A549 (cell line): ENCODE results near the gene SH3PXD2B. TPM values are rescaled to one million over a fixed set of nuclear protein-coding genes. Genes with fewer than 3 reads are reported as not detected.

Source experiments
- ATAC-seq, 2 experiments: fragments of 200-7000 bp in 1 of 2; fragments of >200 bp in 1 of 2; cut with Nextera tagmentation in 1 of 2; cut with Tn5 transposase in 1 of 2; 3 replicates each; pipeline versions ENCODE4 v1.8.0 to v1.9.1; 2018 to 2020; ENCODE audit warnings: mild to moderate bottlenecking in 1 of 2, moderate library complexity in 1 of 2
- CTCF ChIA-PET: fragments of 300-600 bp; sonication (Branson Sonifier 250); formaldehyde crosslinking; extraction: SDS; loops from one replicate; lab custom pipeline; 2021; ENCODE audit warnings: antibody characterized with exemption, inconsistent platforms; lab: Yijun Ruan, JAX
- POLR2A ChIA-PET: fragments of 350-600 bp; formaldehyde crosslinking; extraction: SDS; loops from one replicate; lab custom pipeline; 2021; ENCODE audit warnings: antibody characterized with exemption, inconsistent platforms; lab: Yijun Ruan, JAX
- DNase-seq, 2 experiments: peaks; one replicate each; pipeline versions ENCODE4 v3.0.0 to v3.0.0-alpha.2; 2011 to 2016; ENCODE audit warnings: low read depth in 1 of 2, low spot score in 1 of 2
- FAIRE-seq: peaks from 2 replicates; lab custom pipeline; 2011; peaks lifted over from hg19 to GRCh38; lab: Jason Lieb, UNC
- H3K27ac ChIP-seq, 2 experiments: fragments of >200 bp; sonication (Bioruptor Twin); formaldehyde crosslinking; 3 replicates each; pipeline ENCODE4 v1.5.1; 2016 to 2017
- H3K4me1 ChIP-seq: fragments of >200 bp; sonication (Bioruptor Twin); formaldehyde crosslinking; 3 replicates; pipeline ENCODE4 v1.6.1; 2016
- H3K4me2 ChIP-seq: fragments of >200 bp; sonication (Bioruptor Twin); formaldehyde crosslinking; 3 replicates; pipeline ENCODE4 v1.6.1; 2016
- H3K4me3 ChIP-seq: fragments of >200 bp; sonication (Bioruptor Twin); formaldehyde crosslinking; 3 replicates; pipeline ENCODE4 v1.5.1; 2016
- H3K9me3 ChIP-seq: fragments of >200 bp; sonication (Bioruptor Twin); formaldehyde crosslinking; 3 replicates; pipeline ENCODE4 v1.6.1; 2016
- BCL3 ChIP-seq: fragments of >200 bp; sonication (Bioruptor Twin); formaldehyde crosslinking; IDR thresholded peaks from 3 replicates; pipeline ENCODE4 v1.6.1; 2016
- CEBPB ChIP-seq, 2 experiments: fragments of >200 bp in 1 of 2; sonication (Bioruptor Twin) in 1 of 2; formaldehyde crosslinking in 1 of 2; IDR thresholded peaks; 2 replicates each; pipeline ENCODE4 v1.6.1; 2012 to 2016
- CHD4 ChIP-seq: fragments of 200-600 bp; sonication (generic); IDR thresholded peaks from 2 replicates; pipeline ENCODE4 v1.6.1; 2016; ENCODE audit warnings: antibody characterized with exemption, mild to moderate bottlenecking, borderline replicate concordance
- E2F6 ChIP-seq: IDR thresholded peaks from 2 replicates; pipeline ENCODE4 v1.6.1; 2012; ENCODE audit warnings: low read depth, borderline replicate concordance
- EHF ChIP-seq: fragments of 250-450 bp; sonication (Bioruptor Pico); IDR thresholded peaks from 2 replicates; pipeline ENCODE4 v1.5.0; 2020; ENCODE audit warnings: mild to moderate bottlenecking
- GATA3 ChIP-seq: IDR thresholded peaks from 2 replicates; pipeline ENCODE4 v1.6.1; 2012; ENCODE audit warnings: borderline replicate concordance
- HOXB5 ChIP-seq: fragments of 250-450 bp; sonication (Bioruptor Pico); IDR thresholded peaks from 2 replicates; pipeline ENCODE4 v1.5.0; 2020; ENCODE audit warnings: mild to moderate bottlenecking, moderate library complexity
- MAZ ChIP-seq: fragments of 150-350 bp; IDR thresholded peaks from 2 replicates; pipeline ENCODE4 v1.6.1; 2014; ENCODE audit warnings: antibody characterized with exemption, low read depth, low read length, borderline replicate concordance
- MYC ChIP-seq: IDR thresholded peaks from 2 replicates; pipeline ENCODE4 v1.6.1; 2012; ENCODE audit warnings: mild to moderate bottlenecking, inconsistent platforms, low read length, improper control_type of control experiment, borderline replicate concordance
- NPAS2 ChIP-seq: fragments of 250-450 bp; sonication (Bioruptor Pico); IDR thresholded peaks from 2 replicates; pipeline ENCODE4 v1.8.0; 2022; ENCODE audit warnings: mild to moderate bottlenecking, moderate library complexity, borderline replicate concordance
- NR3C1 ChIP-seq: fragments of >200 bp; sonication (Bioruptor Twin); formaldehyde crosslinking; IDR thresholded peaks from 3 replicates; pipeline ENCODE4 v1.6.1; 2017
- POLR2AphosphoS2 ChIP-seq: conservative IDR thresholded peaks from 2 replicates; pipeline ENCODE4 v1.6.1; 2012; ENCODE audit warnings: low read length, improper control_type of control experiment, inconsistent platforms
- REST ChIP-seq: fragments of 200-600 bp; sonication (generic); IDR thresholded peaks from 2 replicates; pipeline ENCODE4 v1.6.1; 2016; ENCODE audit warnings: antibody characterized with exemption, mild to moderate bottlenecking, moderate library complexity
- SREBF2 ChIP-seq: fragments of 450-650 bp; IDR thresholded peaks from 2 replicates; pipeline ENCODE4 v1.6.1; 2014; ENCODE audit warnings: mild to moderate bottlenecking, moderate library complexity
- ZNF302 ChIP-seq: fragments of 250-450 bp; sonication (Bioruptor Pico); IDR thresholded peaks from 2 replicates; pipeline ENCODE4 v1.9.0; 2021; ENCODE audit warnings: inconsistent platforms, mild to moderate bottlenecking, moderate library complexity
- ZSCAN20 ChIP-seq: fragments of 250-450 bp; sonication (Bioruptor Pico); IDR thresholded peaks from 2 replicates; pipeline ENCODE4 v1.8.0; 2022; ENCODE audit warnings: mild to moderate bottlenecking, moderate library complexity
- WGBS: methylation state at CpG from one replicate; pipeline ENCODE4 v1.1.6; 2017; ENCODE audit errors: missing lambda C conversion rate; 5-methylcytosine and 5-hydroxymethylcytosine counted together
- polyA plus RNA-seq, 4 experiments: library from polyadenylated mRNA; depleted of rRNA in 3 of 4; stranded (reverse); fragments of >200 nt; fragmentation: RNase III in 1 of 4; extraction: RNeasy Plus Mini Kit Qiagen cat#74134 plus additional on column Dnase treatment in 1 of 4; gene quantifications; 2 replicates in 3 of 4; 3 replicates in 1 of 4; pipeline ENCODE4 v1.2.3, GENCODE V29; 2011 to 2017

SH3PXD2B gene
- polyA plus RNA-seq, 2 of the 4 experiments (the other 2 are of a cell fraction) = 15.1 to 15.5 TPM

- H3K4me3 ChIP-seq = no peak overlapping the region
- DNase-seq = no peak
- ChIA-PET CTCF (interaction anchor here (0.7 to 4.3 kb wide), 3 partner anchors 8 to 26 kb away, joined by 3 to 32 read pairs (median 3); no protein-coding TSS in a partner anchor), POLR2A (no interaction called here)
- WGBS = 52% methylated on average over 3 of the region's 3 CpGs
- TF ChIP-seq CHD4 (no peak), ZSCAN20 (no peak), SREBF2 (peak; percentile 28; the same call in 1 of the 2 replicates), BCL3 (no peak), REST (no peak), HOXB5 (CRISPR knock-in tag) (no peak)
- peak; percentile 18 for FAIRE-seq
- ATAC-seq = peak; percentile 32 to 47; a peak in 1 of 6 replicates
- peaks cover 11% of the 10 kb centered on the region; the same call in 2 of the 3 replicates for H3K9me3 ChIP-seq
- H3K27ac ChIP-seq = no peak overlapping the region
- H3K4me1 ChIP-seq = no peaks in the 10 kb centered on the region
- no peak overlapping the region for H3K4me2 ChIP-seq
These were observed 150.6 kb downstream of the SH3PXD2B start for GRCh38 chr5:172303572-172304335.

- H3K4me1 ChIP-seq = no peaks in the 10 kb centered on the region
- POLR2A ChIA-PET = interaction anchor here (0.7 kb wide), 1 partner anchor 20 kb away, joined by 3 read pairs; the partner anchor contains the start of gene UBTD2
- 71% methylated on average over 5 of the region's 5 CpGs for WGBS
- H3K4me3 ChIP-seq = no peak overlapping the region
- H3K4me2 ChIP-seq = no peak overlapping the region
- TF ChIP-seq GATA3 = no peak
- no peak for TF ChIP-seq BCL3
- no peak for TF ChIP-seq POLR2AphosphoS2
- no peak for TF ChIP-seq E2F6
- TF ChIP-seq EHF (CRISPR knock-in tag) = no peak
- TF ChIP-seq CEBPB (IDR thresholded peaks at IDR 0.05) = no peak
- TF ChIP-seq CHD4 = no peak
- no peak for TF ChIP-seq MAZ
- no peak for TF ChIP-seq ZSCAN20
- no peak for TF ChIP-seq MYC
- TF ChIP-seq ZNF302 (CRISPR knock-in tag) = no peak
- no peak for TF ChIP-seq NPAS2
- no peak for TF ChIP-seq NR3C1
- ATAC-seq = 0 out of 6 replicates have a peak, but pooled peaks of 1 of the 2 experiments have one; percentile 50
- FAIRE-seq = no peak
- H3K9me3 ChIP-seq = peaks cover 11% of the 10 kb centered on the region; the same call in 2 of the 3 replicates
- no peak for DNase-seq
- CTCF ChIA-PET = interaction anchor here (0.7 to 4.3 kb wide), 3 partner anchors 10 to 160 kb away, joined by 3 to 32 read pairs (median 3); no protein-coding TSS in a partner anchor
- no peak overlapping the region for H3K27ac ChIP-seq
These were observed 151.2 kb downstream of the SH3PXD2B start for GRCh38 chr5:172303162-172303561.
